PC-9 (cell line): Measurements from ENCODE around the gene GPR176.

ENCODE experiments used
- CTCF ChIP-seq: fragments of 200-600 bp; sonication (generic); conservative IDR thresholded peaks from 2 replicates; pipeline ENCODE4 v1.6.1; 2017; ENCODE audit warnings: mixed run types, antibody characterized with exemption, mild to moderate bottlenecking, moderate library complexity
- EZH2 ChIP-seq: fragments of 200-600 bp; sonication (generic); IDR thresholded peaks from 2 replicates; pipeline ENCODE4 v1.8.0; 2017; ENCODE audit warnings: antibody characterized with exemption, low read depth

- TF ChIP-seq CTCF, result no peak
- TF ChIP-seq EZH2, result no peak
These were observed at the start of gene GPR176 for GRCh38 chr15:39919748-39920509.
